Upper lobe of left lung (tissue), 6 donors: ENCODE data around the gene MAPK11. TPM values are rescaled to one million over a fixed set of nuclear protein-coding genes. Genes with fewer than 3 reads are reported as not detected.

Experiments used
- ATAC-seq, 2 donors: fragments of 200-7000 bp; cut with Tn5 transposase; one replicate each; pipeline ENCODE4 v1.9.1; 2022; ENCODE audit warnings: mild to moderate bottlenecking in 2 of 2, moderate library complexity in 2 of 2; ENCODE audit not compliant: low FRiP score in 2 of 2
- DNase-seq, 2 donors: peaks; one replicate each; pipeline ENCODE4 v3.0.0-alpha.2; 2019 to 2020
- H3K27ac ChIP-seq, 4 donors: fragments of 200-600 bp; sonication (generic); one replicate each; pipeline ENCODE4 v1.5.1; 2016 to 2019
- H3K27me3 ChIP-seq, 4 donors: fragments of 200-600 bp; sonication (generic); one replicate each; pipeline ENCODE4 v1.5.1; 2017 to 2019
- H3K36me3 ChIP-seq, 4 donors: fragments of 200-600 bp; sonication (generic); one replicate each; pipeline ENCODE4 v1.5.1; 2016 to 2019
- H3K4me1 ChIP-seq, 4 donors: fragments of 200-600 bp; sonication (generic); one replicate each; pipeline ENCODE4 v1.5.1; 2018 to 2019
- H3K4me3 ChIP-seq, 4 donors: fragments of 200-600 bp; sonication (generic); one replicate each; pipeline ENCODE4 v1.5.1; 2017 to 2019; ENCODE audit warnings: mild to moderate bottlenecking in 2 of 4, moderate library complexity in 1 of 4
- H3K9me3 ChIP-seq, 4 donors: fragments of 200-600 bp; sonication (generic); one replicate each; pipeline ENCODE4 v1.5.1; 2018 to 2019
- EP300 ChIP-seq, 4 donors: sonication (generic); formaldehyde crosslinking; IDR thresholded peaks; one replicate each; pipeline ENCODE4 v1.5.1; 2017; ENCODE audit warnings: antibody characterized with exemption in 4 of 4, control low read depth in 2 of 4
- POLR2A ChIP-seq, 4 donors: fragments of 450-650 bp; IDR thresholded peaks; one replicate each; pipeline ENCODE4 v1.5.1; 2016 to 2017; ENCODE audit warnings: antibody characterized with exemption in 4 of 4, mild to moderate bottlenecking in 2 of 4
- POLR2AphosphoS5 ChIP-seq, 2 donors: sonication (generic); formaldehyde crosslinking; IDR thresholded peaks; one replicate each; pipeline ENCODE4 v1.5.1; 2017; ENCODE audit warnings: antibody characterized with exemption in 2 of 2
- WGBS, 2 donors: methylation state at CpG; one replicate each; pipeline ENCODE4 v1.1.5; 2017 to 2018; 5-methylcytosine and 5-hydroxymethylcytosine counted together
- total RNA-seq, 6 donors: library from RNA; depleted of rRNA in 4 of 6; stranded (reverse); fragments of >200 nt in 4 of 6; gene quantifications; one replicate each; pipeline versions ENCODE4 v1.1.0 to v1.2.1, GENCODE V29; 2016 to 2021
- TF ChIP-seq, protein P1 (sequence below), 6 experiments: fragments of 450-650 bp in 4 of 6; fragments of 200-600 bp in 2 of 6; sonication (generic) in 2 of 6; IDR thresholded peaks; one replicate each; pipeline ENCODE4 v1.5.1; 2016 to 2019; ENCODE audit warnings: antibody characterized with exemption in 6 of 6
- donor health status: DM: no; HTN: no; CAD: no; lungs with moderate emphysema.
- donor health status: DM: no; HTN: yes; CAD: no; lungs with severe emphysema.

MAPK11 gene
- total RNA-seq, 6 donors from 2014 or later: 3.1 to 27.3 (median 8.6) TPM

DNA sequence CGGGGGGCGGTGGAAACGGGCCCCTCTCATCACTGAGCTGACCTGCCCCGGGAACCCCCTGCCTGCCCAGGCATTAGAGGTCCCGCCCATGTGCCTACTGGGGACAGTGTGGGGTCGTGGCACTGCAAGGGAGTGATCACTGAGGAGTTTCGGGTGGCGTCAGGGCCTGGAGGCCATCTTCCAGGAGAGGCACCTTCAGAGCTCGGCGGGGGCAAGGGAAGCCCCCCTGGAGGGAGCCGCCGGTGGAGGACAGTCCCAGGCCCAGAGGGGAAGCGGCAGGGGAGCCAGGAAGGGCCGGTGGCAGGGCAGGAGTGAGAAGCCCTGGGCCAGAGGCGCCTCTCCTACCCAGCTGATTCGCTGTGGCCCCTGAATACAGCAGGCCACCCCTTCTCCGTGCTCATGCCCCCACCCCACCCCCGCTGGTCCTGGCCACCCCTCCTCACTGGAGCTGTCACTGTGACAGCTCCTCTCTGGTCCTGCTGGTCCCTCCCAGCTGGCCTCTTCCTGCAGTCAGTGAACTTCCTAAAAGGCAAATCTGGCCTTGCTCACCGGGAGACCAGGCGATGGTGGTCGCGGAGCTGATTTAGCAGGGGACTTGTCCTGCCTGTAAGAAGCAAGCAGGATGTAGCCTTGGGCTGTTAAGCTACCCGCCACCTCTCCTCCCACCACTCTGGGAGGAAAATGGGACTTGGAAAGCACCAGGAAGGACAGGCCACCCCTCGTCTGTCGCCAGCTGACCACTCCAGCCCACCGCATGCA is 2.0 kb upstream of the MAPK11 start:
- ATAC-seq: no peak
- Histone ChIP-seq H3K27me3 (peaks cover 0 to 10% (median 2%) of the 10 kb centered on the region in 4 donors), H3K4me3 (peak overlapping the region in 3 of 4 donors; percentile 46 to 65 (median 61)), H3K27ac (peak overlapping the region in 2 of 4 donors; percentile 42 to 83), H3K4me1 (peaks cover 47 to 73% (median 52%) of the 10 kb centered on the region in 4 donors), H3K36me3 (peaks cover 9 to 27% (median 23%) of the 10 kb centered on the region in 4 donors), H3K9me3 (no peaks in the 10 kb centered on the region)
- WGBS, 2 donors: 46 to 48% methylated on average over 12 to 26 of the region's 26 CpGs
- no peak for DNase-seq
- TF ChIP-seq, protein P1, sequence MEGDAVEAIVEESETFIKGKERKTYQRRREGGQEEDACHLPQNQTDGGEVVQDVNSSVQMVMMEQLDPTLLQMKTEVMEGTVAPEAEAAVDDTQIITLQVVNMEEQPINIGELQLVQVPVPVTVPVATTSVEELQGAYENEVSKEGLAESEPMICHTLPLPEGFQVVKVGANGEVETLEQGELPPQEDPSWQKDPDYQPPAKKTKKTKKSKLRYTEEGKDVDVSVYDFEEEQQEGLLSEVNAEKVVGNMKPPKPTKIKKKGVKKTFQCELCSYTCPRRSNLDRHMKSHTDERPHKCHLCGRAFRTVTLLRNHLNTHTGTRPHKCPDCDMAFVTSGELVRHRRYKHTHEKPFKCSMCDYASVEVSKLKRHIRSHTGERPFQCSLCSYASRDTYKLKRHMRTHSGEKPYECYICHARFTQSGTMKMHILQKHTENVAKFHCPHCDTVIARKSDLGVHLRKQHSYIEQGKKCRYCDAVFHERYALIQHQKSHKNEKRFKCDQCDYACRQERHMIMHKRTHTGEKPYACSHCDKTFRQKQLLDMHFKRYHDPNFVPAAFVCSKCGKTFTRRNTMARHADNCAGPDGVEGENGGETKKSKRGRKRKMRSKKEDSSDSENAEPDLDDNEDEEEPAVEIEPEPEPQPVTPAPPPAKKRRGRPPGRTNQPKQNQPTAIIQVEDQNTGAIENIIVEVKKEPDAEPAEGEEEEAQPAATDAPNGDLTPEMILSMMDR (IDR thresholded peaks at IDR 0.05): peak in 1 of 6 experiments; percentile 8
- TF ChIP-seq POLR2AphosphoS5 (IDR thresholded peaks at IDR 0.05): no peak

GRCh38 chr22:50271519-50271970 is 1.4 kb upstream of the MAPK11 start:
- peak; percentile 57 to 95 for DNase-seq
- peaks cover 50 to 75% (median 55%) of the 10 kb centered on the region in 4 donors for H3K4me1 ChIP-seq
- WGBS, 2 donors: 1 to 3% methylated on average over 16 to 33 of the region's 45 CpGs
- H3K4me3 ChIP-seq: peak overlapping the region; percentile 0 to 65 (median 54)
- peaks cover 0 to 10% (median 2%) of the 10 kb centered on the region in 4 donors for H3K27me3 ChIP-seq
- TF ChIP-seq POLR2A (IDR thresholded peaks at IDR 0.05) (no peak), EP300 (IDR thresholded peaks at IDR 0.05) (no peak)
- TF ChIP-seq, protein P1 (IDR thresholded peaks at IDR 0.05): peak in 3 of 6 experiments; percentile 26 to 46 (median 42)
- H3K27ac ChIP-seq: peak overlapping the region in 3 of 4 donors; percentile 11 to 83 (median 42)
- H3K36me3 ChIP-seq: peaks cover 6 to 20% (median 18%) of the 10 kb centered on the region in 4 donors
- ATAC-seq: peak; percentile 4 to 56
- H3K9me3 ChIP-seq: no peaks in the 10 kb centered on the region

GRCh38 chr22:50270666-50271394 is 650 bp upstream of the MAPK11 start:
- peak overlapping the region; percentile 0 to 65 (median 54) for H3K4me3 ChIP-seq
- H3K9me3 ChIP-seq: no peaks in the 10 kb centered on the region
- DNase-seq (peak; percentile 76 to 93), ATAC-seq (peak; percentile 66 to 77)
- 1 to 2% methylated on average over 29 to 32 of the region's 53 CpGs for WGBS, 2 donors
- peaks cover 3 to 13% (median 11%) of the 10 kb centered on the region in 4 donors for H3K36me3 ChIP-seq
- H3K4me1 ChIP-seq: peaks cover 50 to 68% (median 55%) of the 10 kb centered on the region in 4 donors
- TF ChIP-seq POLR2AphosphoS5 (IDR thresholded peaks at IDR 0.05): peak in 1 of 2 donors; percentile 6
- no peak for TF ChIP-seq EP300 (IDR thresholded peaks at IDR 0.05)
- H3K27me3 ChIP-seq: peaks cover 0 to 10% (median 2%) of the 10 kb centered on the region in 4 donors
- peak overlapping the region; percentile 54 to 83 (median 70) for H3K27ac ChIP-seq

GRCh38 chr22:50269573-50269969 is 609 bp downstream of the MAPK11 start:
- Histone ChIP-seq H3K27me3 (peaks cover 0 to 10% (median 2%) of the 10 kb centered on the region in 4 donors), H3K4me3 (peak overlapping the region; percentile 38 to 65 (median 54)), H3K4me1 (peaks cover 50 to 59% (median 53%) of the 10 kb centered on the region in 4 donors), H3K9me3 (no peaks in the 10 kb centered on the region), H3K27ac (peak overlapping the region; percentile 50 to 83 (median 72)), H3K36me3 (peaks cover 0 to 2% (median 0%) of the 10 kb centered on the region in 4 donors)
- DNase-seq (no peak), ATAC-seq (no peak)
- TF ChIP-seq EP300 (IDR thresholded peaks at IDR 0.05): no peak
- TF ChIP-seq, protein P1 (IDR thresholded peaks at IDR 0.05): no peak
- TF ChIP-seq POLR2A (IDR thresholded peaks at IDR 0.05): no peak
- TF ChIP-seq POLR2AphosphoS5 (IDR thresholded peaks at IDR 0.05): no peak
- WGBS, 2 donors: 0 to 16% methylated on average over 1 to 14 of the region's 18 CpGs

GRCh38 chr22:50268655-50269113 is 1.5 kb downstream of the MAPK11 start:
- WGBS, 2 donors: 35 to 54% methylated on average over 9 of the region's 9 CpGs

More at GRCh38 chr22:50268655-50269113, 1.5 kb downstream of the MAPK11 start:
- Histone ChIP-seq H3K9me3 (no peaks in the 10 kb centered on the region), H3K27ac (peak overlapping the region in 1 of 4 donors; percentile 83), H3K4me3 (no peak overlapping the region), H3K36me3 (no peaks in the 10 kb centered on the region), H3K27me3 (peaks cover 0 to 10% (median 2%) of the 10 kb centered on the region in 4 donors), H3K4me1 (peaks cover 50 to 59% (median 53%) of the 10 kb centered on the region in 4 donors)
- ATAC-seq (no peak), DNase-seq (peak in 1 of 2 donors; percentile 51)
- TF ChIP-seq POLR2A (IDR thresholded peaks at IDR 0.05) (no peak), POLR2AphosphoS5 (IDR thresholded peaks at IDR 0.05) (no peak), EP300 (IDR thresholded peaks at IDR 0.05) (no peak)
- TF ChIP-seq, protein P1 (IDR thresholded peaks at IDR 0.05): no peak
